T-helper 1 cell treated with Interleukin-12 subunit alpha and Interleukin-12 subunit beta and Interleukin-4 antibody, amounts not matched to agents 30 ng/mL and 1 ng/mL, for 36 hours (primary cell): ENCODE data around the gene FLRT2. TPM values are rescaled to one million over a fixed set of nuclear protein-coding genes. Genes with fewer than 3 reads are reported as not detected.

Experiments used
- intact Hi-C: fragments of 100-400 bp; cut with micrococcal nuclease; formaldehyde crosslinking; loops from one replicate; pipeline ENCODE4 v1.15.1; 2024
- total RNA-seq: library from RNA; stranded (reverse); gene quantifications from 2 replicates; pipeline ENCODE4 v1.2.3, GENCODE V29; 2022

Gene FLRT2, protein sequence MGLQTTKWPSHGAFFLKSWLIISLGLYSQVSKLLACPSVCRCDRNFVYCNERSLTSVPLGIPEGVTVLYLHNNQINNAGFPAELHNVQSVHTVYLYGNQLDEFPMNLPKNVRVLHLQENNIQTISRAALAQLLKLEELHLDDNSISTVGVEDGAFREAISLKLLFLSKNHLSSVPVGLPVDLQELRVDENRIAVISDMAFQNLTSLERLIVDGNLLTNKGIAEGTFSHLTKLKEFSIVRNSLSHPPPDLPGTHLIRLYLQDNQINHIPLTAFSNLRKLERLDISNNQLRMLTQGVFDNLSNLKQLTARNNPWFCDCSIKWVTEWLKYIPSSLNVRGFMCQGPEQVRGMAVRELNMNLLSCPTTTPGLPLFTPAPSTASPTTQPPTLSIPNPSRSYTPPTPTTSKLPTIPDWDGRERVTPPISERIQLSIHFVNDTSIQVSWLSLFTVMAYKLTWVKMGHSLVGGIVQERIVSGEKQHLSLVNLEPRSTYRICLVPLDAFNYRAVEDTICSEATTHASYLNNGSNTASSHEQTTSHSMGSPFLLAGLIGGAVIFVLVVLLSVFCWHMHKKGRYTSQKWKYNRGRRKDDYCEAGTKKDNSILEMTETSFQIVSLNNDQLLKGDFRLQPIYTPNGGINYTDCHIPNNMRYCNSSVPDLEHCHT
- total RNA-seq: not detected in 2 replicates

DNA sequence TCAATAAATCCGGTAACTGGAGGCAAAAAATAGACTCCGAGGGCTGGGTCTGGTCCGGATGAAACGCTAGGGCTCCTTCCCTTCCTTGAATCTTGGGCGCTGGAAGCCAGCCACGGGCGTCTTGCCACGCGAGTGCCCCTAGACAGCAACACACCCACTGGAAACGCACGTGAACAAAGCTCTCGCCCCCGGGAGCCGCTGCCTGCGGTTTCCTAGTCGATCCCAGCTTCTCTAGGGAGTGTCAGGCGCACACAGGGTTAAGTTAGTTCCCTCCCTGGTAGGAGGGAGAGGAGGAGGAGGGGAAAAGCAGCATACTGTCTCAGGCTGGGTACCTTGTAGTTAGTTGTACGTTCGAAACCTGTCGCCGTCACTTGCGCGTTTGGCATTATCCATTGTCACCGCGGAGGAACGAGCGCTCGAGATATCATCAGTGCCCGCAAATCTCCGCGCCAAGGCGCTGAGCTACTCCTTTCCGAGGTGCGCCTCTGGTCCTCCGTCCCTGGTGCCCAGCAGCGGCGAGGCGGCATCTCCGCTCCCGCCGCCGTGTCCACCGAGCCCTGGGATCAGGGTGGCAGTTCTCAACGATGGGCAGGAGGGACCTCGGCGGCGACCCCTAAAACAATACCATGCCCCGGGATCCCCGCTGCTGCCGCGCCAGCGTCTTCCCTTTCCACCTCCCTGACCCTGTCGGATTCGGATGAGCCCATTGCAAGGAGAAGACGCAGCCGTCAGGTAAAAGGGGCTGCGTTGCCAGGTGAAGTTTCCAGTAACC is at the start of gene FLRT2:
Gene FLRT2 (plus strand): TSS at position 342 of the 772 bp plus-strand sequence. CDS start 91,371 bp downstream, outside the sequence.
- intact Hi-C loops: no loop called here

DNA sequence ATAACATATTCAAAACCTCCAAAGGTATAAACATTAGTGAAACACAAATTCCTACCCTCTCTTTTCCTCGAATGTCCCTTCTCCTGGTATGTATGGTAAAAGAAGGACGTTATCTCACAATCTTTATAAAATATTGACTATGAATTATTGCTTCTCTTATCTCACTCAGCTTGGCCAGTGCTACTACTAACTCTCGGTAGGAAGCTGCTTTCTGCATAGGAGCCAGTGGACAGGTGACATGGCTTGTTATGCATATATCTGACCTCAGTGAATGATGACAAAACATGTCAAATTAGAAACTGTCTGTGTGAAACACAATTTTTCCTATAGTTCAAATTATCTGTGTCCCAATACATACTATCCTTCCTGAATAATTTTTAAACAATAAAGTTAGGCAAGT is 48.5 kb upstream of the FLRT2 start:
- intact Hi-C loops: no loop called here

DNA sequence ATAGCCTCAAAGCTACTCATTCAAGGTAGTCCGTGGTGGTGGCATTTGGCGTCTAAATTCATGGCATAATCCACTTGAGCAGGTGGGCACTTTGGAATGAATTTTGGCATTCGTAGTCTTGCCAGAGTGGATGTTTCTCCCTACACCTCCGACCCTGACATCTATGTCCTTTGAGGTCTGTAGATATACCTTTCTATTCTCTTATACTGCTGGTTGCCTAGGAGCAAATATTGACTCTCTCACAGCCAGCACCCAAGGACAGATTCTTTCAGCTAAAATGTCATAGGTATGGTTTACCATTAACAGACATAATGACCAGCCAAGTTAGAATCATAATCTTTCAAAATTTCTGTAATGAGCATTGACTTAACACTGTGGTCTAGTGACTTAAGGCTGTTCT is 47.4 kb upstream of the FLRT2 start:
- intact Hi-C loops: no loop called here

DNA sequence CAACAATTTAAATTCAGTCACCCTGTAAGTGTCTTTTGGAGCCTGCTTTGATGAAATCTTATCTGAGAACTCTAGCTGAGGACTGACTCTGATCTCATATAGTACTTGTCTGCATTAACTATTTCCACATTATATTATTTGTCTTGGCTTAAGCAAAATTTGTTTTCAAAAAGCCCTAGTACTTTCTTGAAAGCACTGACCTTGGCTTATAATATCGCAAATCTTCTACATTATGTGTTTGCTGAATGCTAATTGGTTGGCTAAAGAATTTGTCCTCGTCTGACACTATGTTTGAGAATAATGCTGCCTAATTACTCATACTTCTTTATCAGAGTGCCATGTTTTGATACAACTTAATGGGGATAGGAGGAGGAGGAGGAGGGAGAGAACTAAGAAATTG is 46.9 kb upstream of the FLRT2 start:
- intact Hi-C loops: no loop called here

DNA sequence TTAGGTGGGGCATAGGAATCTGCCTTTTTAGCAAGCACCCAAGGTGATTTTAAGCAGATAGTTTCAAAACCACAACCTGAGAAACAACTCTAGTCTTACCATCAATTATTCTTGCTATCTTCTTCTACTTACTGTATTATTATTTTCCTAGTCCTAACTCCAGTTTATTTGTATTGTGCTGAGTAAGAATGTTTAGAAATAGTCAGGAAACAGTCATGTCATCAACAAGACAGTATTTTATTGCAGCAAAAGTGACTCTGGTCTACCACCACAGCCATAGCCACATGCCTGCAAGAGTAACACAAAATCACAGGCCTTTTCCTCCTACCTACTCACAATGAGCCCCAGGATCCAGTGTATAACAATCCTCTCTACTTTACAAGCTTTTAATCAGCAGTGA is 46.3 kb upstream of the FLRT2 start:
- intact Hi-C loops: no loop called here

DNA sequence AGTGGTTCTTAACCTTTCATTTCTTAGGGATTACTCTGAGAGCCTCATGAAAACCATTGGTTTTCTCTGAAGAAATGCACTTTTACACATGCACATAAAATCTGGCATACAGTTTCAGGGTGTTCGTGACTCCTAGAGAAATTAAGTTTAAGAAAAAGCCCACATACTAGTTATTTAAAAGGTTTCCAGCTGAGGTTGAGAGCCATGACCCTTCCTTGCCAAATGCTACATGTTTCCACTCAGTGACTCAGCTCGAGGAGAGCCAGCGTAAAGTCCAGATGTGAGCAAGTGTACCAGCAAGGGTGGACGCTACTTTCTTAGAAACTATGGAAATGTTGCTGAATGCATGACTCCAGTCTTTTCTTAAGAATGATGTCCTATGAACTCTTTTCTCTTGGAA is 42.7 kb upstream of the FLRT2 start:
- intact Hi-C loops: no loop called here

DNA sequence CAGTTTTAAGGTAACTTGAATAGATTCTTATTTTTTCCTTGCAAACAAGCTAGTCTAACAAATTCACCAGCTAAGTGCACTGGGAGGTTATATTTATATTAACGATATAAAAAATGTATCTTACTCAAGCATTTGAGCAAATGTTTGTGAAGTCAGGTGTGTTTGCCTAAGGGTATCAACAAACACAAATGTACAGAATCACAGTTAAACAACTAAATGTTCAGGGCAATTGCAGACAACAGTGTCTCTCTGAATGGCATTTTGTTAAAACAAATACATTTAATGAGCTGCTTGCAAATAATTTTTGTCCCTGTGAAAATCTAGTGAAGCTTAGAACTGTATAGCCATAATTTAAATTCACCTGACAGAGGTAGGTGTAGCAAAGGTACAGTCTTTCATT is 28.2 kb upstream of the FLRT2 start:
- intact Hi-C loops: no loop called here

DNA sequence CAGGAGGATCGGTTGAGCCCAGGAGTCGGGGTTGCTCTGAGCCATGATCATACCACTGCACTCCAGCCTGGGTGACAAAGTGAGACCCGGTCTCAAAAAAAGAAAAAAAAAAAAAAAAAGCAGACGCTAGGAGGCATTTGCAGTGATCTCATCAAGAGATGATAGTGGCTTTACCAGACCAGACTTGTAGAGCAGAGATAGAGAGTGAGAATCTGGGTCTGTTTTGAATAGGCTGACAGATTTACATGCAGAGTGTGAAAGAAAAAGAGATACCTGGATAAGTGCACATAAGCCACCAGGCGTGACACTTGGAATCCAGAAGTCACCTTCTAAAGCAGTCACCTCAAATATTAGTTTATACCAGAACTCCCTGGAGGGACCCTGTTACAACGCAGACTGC is 21.1 kb upstream of the FLRT2 start:
- intact Hi-C loops: no loop called here

DNA sequence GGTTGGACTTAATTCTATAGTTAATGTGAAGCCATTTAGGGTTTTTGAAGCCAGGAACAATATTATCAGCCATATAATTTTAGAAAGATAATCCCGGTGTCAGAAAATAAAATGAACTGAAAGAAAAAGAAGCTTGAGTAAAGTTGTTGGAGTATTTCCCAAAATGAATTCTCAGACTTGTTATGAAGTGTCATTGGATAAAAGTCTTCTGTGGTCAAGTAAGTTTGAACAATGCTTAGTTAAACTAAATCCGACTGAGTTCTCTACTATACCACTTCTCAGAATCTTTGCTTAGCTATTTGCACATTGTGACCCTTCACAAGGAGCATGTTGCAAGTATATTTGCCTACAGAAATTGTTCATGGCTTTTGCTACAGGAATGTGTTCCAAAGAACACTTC is 17.5 kb upstream of the FLRT2 start:
- intact Hi-C loops: no loop called here

DNA sequence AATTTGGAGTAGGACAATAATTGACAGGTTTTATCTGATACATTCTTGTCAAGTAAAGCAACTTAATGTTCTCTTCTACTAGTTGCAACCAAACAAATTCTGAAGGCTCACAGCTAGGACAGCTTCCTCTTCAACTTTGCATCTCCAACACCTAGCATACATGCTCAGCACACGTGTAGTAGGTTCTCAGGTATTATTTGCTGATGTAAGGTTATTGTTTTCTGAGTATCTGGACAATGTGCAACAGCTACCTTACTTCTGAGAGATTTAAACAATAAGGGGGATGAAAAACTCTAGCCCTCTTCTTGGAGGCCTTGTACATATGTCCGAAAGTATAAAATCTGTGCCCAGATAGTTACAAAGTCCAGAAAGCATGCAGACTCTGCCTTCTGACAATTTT is 15.5 kb upstream of the FLRT2 start:
- intact Hi-C loops: no loop called here

DNA sequence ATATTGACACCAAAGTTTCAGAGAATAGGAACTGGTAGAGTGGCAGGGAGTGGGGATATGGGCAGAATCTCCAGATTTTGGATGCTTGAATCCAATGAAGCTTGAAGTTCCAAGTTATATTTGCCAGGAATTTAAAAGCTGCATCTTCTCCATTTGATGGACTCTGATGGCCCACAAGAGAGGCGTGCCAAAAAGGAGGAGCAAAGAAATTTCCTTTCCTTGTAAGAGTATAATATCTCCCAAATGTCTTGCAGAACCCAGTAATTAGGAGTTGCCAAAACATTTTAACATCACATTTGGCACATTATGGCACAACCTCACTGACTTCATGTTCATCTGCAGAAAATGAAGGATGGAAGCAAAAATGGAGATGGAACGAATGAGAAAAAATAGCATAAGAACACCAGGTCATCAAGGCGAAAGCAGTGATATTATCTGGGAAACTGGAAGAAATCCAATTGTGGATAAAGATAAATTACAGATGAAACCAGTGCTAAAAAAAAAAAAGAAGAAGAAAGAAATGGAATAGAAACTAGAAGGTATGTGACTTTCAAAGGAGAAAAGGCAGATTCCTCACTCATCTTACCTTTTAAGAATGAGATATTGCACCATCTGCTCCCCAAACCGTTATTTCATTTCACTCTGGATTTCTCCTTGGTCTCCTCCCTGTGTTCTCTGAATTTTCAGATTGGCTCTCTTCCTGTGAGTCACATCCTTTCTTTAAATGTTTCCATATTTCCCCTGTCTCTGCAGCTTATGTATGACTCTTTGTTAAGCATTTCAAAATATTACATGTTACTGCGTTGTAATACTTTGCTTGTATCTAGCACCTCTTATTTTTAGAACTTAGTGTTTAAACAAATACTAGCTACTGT is 13.5 kb upstream of the FLRT2 start:
- intact Hi-C loops: no loop called here

DNA sequence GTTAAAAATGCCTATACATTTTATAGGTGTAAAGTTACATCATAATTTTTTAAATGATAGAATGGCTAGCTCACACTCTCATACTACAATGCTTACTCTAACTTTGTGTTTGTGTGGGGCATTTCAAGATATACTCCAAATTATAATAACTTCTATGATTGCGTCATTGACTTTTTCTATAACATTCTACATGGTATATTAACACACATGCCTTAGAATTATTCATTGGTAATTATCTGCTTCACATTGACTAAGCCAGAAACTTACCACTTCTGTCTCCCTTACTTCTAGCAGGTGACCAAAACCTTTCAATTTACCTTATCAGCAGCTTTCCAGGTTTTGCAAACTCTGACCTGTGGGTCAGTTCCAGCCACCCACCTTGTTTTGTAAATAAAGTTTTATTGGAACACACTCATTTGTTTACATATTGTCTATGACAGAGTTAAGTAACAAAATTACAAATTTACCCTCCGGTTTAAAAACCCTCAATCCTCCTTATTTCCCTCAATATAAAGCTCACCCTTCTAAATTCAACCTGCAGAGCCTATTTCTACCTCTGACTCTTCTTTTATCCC is 12.7 kb upstream of the FLRT2 start:
- intact Hi-C loops: no loop called here

DNA sequence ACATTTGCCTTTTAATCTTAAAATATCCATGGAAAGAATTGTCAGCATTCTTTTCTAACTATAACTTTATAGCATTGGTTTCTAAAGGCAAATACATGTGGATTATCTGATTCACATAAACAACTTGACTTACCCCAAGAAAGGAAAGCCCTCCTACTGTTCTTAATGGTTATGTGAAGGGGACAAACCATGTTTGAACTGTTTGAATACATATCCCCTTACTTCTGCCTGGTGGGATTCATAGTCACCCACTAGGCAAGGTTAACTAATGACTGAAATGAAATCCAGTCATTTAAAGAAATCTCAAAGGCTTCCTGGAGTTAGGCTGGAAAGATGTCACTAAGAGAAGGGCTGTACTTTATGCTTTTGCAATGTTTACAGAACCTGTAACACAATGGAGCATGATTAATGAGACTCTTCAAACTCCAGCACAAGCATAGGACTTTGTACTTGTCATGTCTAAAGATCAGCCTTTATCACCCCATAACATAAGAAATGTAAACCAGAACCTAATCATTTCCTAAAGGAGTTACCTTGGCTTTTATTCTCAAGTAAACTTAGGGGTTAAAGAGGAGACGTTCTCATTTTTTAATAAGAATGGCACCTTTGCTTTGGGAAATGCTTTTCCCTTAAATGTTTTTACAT is 10.2 kb upstream of the FLRT2 start:
- intact Hi-C loops: no loop called here

DNA sequence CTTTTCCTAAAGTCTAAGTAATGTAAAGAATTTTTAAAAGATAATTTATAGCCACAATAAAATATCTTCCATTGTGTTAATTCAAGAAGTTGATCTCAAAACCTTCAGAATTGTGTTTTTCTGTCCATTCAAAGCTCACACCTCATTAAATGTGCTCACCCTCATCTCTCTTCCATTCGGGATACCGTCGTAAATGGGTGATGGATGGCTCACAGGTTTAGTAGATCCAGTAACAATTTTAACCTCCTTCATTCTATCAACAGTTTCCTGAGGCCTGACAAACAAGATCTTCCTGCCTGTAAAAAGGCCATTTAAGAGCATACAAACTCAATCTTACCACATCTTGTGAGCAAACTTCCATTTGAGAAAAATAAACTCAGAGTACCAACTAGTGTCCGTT is 9.4 kb upstream of the FLRT2 start:
- intact Hi-C loops: no loop called here

DNA sequence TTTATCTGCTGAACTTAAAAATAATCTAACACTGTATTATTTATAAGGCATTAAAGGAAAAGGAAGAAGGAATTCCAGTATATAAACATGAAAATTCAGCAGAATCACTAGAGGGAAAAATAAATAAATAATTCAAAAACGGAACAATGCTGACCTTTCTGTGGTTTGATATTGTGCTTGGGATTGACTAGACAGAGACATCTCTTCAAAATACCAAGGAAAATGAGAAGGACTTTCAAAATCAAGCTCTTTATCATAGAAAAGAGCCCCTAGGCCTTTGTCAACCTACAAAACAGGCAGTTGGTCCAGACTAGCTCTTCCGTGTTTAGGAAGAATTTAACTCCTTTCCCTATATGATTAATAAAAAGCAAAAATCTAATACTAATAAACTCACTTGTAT is 6.3 kb upstream of the FLRT2 start:
- intact Hi-C loops: no loop called here

DNA sequence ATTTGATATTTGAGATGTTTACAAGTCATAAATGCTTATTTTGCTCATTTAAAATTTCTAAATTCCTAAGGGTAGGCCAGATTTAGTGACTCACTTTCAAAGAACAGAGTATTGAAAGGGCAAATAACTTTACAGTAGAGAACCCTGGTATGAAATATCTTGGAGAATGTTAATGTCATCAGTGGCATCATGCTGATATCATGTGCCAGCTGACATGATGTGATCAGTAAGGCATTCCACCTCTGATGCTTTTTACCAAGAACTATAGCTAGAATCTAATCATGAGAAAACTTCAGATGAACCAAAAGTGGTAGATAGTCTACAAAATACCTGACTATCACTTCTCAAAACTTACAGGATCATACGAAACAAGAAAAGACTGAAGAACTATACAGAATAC is 2.9 kb upstream of the FLRT2 start:
- intact Hi-C loops: no loop called here

DNA sequence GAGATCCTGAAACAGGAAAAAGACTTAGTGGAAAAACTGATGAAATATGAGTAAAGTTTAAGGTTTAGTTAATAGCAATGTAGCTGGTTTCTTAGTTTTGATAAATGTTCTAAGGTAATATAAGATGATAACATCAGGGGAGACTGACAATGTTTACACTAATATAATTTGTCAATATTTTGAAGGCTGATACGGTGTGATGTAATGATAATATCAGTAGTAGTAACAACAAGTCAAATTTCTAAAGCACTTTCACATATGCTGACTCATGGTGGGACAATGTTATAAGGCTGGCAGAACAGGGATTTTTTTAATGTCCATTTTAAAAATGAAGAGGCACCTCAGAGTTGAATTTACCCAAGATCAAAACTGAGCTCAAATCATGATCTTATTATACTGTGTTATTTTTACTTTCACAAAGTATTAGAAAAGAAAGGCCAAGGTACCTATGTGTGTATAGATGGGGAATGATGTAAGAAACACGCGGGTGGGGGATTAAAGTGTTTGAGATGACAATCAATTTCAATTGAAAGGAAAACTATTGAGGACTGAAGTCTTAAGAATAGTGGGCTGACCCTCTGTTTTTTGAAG is 2.4 kb upstream of the FLRT2 start:
- intact Hi-C loops: no loop called here

DNA sequence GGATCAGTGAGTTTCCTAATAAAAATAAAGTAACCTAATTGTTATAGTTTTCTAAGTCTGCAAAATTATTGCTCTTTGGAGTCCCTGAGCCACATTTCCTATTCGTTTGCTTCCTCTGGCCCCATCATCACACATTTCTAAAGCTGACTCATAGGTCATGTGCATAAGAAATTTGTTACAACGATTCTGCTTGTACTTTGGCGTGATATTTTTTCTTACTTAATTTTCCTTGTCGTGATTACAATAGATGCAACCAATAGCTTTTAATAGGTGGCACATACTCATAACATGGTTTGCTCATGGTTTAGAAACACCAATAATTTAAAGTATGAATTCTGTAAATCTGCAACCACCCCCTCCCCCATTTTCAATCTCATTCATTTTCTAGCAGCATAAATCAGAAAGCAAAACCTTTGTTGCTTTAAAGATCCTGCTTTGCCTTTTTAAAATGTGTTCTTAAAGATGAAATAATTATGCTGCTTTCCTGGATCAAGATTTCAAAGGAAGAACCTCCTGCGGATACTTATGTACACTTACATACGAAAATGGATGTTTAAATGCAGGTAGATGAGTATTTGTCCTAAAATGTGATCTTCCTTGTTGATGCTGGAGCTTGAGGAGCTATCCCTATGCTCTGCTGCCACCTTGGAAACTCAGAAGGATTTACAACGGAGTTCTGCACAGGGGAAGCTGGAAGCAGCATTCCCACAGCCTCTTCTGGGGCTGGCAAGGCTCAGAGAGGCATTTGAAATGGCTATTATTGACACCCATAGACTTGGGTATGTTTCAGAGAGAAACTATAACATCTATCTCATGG is 1.7 kb upstream of the FLRT2 start:
- intact Hi-C loops: no loop called here
